Amniotic epithelial cell (primary cell): ENCODE measurements around the gene MCTP2.

ENCODE experiments used
- DNase-seq: peaks from one replicate; pipeline ENCODE4 v3.0.0-alpha.2; 2010; ENCODE audit warnings: low read depth

MCTP2 gene, protein sequence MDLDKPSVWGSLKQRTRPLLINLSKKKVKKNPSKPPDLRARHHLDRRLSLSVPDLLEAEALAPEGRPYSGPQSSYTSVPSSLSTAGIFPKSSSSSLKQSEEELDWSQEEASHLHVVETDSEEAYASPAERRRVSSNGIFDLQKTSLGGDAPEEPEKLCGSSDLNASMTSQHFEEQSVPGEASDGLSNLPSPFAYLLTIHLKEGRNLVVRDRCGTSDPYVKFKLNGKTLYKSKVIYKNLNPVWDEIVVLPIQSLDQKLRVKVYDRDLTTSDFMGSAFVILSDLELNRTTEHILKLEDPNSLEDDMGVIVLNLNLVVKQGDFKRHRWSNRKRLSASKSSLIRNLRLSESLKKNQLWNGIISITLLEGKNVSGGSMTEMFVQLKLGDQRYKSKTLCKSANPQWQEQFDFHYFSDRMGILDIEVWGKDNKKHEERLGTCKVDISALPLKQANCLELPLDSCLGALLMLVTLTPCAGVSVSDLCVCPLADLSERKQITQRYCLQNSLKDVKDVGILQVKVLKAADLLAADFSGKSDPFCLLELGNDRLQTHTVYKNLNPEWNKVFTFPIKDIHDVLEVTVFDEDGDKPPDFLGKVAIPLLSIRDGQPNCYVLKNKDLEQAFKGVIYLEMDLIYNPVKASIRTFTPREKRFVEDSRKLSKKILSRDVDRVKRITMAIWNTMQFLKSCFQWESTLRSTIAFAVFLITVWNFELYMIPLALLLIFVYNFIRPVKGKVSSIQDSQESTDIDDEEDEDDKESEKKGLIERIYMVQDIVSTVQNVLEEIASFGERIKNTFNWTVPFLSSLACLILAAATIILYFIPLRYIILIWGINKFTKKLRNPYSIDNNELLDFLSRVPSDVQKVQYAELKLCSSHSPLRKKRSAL

DNA sequence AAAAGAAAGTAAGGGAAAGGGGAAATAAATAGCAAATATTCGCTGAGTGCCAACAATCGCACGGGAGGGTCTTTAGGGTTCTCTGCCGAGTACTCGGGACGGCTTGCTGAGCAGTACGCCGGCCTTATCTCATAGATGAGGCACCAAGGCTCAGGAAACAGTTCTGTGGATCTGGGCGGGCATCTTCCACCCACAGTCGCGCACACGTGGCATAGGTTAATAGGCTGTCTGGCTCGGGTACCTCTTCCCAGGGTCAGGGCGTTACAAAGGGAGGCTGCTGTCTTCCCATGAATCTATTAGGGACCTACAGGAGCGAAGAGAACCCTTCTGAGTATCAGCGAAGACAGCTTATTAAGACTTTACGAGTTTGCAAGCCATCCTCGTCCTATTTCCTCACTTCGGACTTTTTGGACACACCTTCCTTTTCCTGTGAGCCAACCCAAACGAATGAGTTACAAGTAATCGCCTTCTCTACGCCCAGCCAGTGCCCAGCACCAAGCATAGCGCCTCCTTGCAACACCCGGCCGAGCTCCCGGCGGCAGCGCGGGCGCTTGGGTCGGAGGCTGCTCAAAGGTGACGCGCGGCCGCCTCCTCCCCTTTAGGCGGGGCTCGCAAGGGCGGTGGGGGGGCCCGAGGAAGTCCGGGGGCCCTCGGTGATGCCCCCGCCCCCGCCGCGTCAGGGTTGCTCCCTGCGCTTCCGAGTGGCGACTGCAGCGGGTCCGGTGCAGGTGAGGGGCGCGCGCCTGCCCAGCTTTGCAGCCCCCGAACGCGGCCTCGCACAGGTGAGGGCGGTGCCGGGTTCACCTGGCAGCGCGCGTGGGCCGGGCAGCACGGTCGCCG is at the start of gene MCTP2:
Gene MCTP2, plus strand, starts transcription at position 679 of the 840 bp plus-strand sequence. CDS start 66,705 bp downstream, outside the sequence.
- peak; percentile 92 for DNase-seq

DNA sequence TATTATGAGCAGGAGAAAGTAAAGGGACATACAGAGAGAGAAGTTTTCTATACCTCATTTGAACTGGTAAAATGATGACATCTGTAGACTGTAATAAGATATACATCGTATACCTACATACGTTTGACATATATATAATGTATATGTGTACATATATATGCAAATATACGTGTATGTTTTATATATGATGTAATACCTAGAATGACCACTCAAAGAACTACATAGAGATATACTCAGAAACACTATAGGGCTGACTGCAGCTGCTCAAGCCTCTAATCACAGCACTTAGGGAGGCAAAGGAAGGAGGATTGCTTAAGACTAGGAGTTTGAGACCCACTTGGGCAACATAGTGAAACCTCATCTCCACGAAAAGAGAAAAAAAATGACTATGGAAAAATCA is 48.5 kb upstream of the MCTP2 start:
- no peak for DNase-seq

DNA sequence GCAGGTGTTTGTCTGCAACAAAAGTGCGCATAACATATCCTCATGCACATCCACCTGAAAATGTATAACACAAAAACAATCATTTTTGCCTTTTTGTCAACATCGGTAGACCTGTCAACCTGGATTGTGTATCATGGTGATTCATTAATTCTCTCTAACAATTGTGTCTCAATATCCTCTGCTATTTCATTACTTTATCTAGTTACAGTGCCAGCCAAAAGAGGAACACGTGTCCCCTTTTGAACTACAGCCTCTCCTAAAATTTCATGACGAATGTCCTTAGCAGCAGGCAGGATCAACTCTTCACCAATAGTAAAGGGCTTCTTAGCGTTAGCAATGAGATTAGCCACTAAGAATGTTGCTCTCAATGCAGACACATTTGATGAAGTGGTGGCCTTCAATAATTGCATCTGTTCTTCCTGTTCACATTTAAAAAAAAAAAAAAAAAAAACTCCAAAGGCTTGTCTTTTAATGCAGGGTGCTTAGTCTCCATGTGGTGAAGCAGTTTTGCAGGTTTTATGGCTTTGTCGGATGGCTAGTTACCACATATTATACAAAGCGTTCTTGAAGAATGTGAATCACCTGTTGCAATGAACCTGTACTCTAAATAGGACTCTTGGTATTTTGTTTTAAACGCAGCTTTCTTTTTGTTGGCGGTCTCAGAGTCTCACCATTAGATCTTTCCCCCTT is 45.7 kb upstream of the MCTP2 start:
- no peak for DNase-seq

DNA sequence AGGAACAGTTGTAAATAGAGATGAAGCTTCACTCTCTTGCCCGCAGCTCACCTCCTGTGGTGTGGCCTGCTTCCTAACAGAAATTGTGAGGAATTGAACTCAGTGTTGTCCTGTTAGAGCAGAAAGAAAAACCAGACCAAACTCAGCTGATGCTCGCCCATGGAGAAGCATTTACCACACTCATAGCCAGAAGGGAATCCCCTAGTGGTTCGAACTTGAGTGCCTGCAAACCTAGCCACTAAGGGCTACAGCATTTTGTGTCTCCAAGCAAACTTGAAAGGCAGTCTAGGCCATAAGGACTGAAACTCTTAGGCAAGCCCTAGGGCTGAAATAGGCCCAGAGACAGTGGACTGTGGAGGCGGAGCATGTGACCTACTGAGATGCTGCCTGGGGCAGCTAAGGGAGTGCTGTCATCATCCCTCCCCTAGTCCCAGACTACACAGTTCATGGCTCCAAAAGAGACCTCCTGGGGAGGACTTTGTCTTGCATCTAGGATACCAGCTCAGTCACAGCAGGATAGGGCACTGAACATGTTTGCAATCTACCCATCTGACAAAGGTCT is 44.5 kb upstream of the MCTP2 start:
- no peak for DNase-seq

DNA sequence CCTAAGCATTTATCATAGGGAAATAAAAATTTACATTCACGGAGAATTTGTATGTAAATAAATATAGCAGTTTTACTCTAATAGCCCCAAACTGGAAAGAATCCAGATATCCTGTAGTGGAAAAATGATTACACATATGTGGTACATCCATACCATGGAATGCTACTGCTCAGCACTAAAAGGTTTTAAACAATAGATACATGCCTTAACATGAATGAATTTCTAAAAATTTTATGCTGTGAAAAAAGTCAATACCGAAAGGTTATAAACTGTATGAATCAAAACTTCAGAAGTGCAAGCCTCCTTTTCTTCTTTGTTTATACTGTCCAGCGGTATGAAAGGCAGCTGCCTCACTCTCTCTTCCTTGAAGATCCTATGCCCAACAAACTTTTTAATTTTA is 37.5 kb upstream of the MCTP2 start:
- DNase-seq: no peak

DNA sequence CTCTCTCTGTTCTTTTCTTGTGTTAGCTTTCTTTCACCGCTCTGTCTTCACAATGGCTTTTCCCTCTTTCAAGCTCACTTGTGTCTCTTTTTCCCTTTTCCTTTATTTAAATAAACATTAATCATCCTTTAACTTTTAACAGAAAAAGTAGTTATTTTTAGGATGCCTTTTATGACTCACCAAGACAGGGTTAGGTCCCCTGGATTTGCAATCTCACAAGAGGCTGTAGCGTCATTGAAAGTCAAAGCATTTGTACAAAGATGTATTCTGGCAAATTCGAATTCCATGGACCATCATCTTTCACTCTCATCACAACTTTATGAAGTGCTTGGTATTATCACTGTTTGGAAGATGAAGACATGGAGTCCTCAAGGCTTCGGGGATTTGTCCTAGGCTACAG is 34.8 kb upstream of the MCTP2 start:
- DNase-seq: peak; percentile 11

DNA sequence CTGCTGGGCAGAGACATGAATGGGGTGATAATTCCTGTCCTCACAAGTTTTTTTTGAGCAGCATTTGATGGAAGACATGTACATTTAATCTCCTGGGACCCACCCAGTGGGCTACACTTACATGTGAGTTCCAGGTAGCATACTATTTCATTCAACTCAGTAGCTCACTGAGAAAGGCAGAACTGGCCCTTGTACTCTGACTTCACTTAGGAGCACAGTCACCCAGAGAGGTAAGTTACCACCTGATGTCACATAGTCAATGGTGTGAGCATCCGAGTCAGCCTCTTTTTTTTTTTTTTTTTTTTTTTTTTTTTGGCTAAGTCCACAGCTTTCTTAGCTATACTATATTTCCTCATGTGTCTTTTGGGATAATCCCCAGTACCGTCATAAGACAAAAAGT is 32.7 kb upstream of the MCTP2 start:
- DNase-seq: no peak

DNA sequence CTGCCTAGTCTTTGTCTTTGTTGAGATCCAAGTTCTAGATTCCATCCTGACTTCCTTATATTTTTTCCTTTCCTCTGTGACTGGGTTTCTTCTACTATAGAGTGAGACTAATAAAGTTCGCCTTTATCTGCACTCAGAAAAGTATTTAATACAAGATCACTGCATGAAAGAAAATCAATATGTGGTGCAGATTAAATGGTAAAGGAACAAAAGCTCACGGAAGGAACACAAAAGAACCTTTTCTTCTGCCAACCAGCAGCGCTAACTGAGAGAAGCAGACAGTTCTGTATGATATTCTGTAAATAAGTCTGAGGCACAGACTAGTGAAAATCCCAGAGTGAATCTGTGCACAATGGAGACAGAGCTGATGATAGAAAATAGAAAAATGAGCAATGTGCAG is 31.6 kb upstream of the MCTP2 start:
- no peak for DNase-seq

DNA sequence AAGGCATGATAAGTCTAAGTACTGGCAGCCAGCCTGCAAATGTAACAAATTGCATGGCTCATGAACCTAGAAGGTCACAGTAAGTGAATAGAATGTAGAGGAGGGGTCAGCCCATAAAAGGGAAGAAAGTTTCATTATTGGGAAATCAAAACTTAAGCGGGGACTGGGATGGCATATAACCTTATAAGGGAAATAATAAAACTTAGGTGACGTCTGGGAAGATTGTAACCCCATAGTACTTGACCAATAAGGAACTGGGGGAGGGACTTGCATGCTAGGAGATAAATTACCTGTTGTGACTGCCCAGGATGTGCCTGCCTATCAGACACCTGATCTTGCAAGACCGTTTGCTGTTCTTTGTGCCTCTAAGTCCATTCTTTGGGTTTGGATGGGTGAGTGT is 28.1 kb upstream of the MCTP2 start:
- no peak for DNase-seq

DNA sequence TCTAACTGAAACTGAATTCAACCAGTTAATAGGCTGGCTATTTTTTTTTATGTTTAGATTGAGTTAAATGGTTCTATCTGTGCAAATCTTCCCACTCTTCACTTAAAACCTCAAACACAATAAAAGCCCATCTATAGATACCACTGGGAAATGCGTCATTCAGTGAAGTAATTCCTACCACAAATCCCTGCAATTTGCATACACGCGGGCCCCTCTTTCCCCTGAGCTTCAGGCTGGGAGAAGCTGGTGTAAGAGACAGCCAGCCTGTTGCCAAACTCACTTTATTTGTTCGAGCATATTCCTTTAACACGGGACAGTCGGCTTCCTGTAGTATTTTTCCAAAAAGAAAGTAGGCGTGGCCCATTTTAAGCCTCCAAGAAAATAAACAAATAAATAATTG is 26.0 kb upstream of the MCTP2 start:
- peak; percentile 91 for DNase-seq

DNA sequence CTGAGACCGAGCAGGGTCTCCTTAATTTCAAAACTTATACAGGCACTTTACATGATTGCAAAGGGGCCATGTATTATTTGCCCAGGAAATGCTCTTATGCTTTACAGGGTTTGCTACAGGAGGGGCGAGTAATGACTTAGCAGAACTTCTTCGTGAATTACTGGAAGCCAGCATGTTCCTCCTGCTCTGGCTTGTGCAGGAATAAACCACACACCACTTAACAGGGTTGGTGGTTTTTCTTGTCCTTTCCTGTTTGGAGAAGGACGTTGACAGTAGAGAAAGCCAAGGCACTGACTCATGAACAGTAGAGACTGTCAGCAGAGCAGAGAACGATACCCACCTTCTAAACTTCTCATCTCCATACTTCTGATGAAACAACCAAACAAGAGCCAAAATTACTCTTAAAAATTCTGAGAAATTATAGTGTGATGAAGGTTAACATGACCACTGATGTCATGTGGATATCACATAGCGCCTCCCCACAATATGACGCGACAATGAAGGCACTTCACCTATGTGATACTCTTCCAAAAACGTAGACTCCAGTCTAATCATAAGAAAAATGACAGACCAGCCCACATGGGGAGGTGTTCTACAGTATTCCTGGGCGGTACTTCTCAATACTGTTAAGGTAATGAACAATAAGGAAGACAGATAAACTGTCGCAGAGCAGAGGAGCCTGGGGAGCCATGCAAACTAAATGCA is 24.7 kb upstream of the MCTP2 start:
- DNase-seq: peak; percentile 86

DNA sequence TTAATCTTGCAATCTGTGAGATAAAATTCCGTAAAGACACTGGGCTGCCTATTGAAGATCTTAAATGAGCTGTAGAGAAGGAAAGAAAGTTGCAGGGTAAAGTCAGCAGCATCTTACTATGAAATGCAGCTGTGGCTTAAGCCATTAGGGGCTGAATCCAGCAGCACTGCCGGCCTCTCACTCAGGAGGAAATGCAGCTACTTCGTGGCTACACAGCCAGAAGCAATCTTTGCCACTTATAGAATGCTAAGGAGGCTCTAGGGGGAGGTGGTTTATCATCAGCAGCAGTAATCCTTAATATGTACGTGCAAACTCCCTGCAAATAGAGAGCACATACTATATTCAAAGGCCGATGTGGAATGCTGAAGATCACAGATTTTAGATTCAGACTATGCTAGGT is 19.1 kb upstream of the MCTP2 start:
- DNase-seq: no peak

DNA sequence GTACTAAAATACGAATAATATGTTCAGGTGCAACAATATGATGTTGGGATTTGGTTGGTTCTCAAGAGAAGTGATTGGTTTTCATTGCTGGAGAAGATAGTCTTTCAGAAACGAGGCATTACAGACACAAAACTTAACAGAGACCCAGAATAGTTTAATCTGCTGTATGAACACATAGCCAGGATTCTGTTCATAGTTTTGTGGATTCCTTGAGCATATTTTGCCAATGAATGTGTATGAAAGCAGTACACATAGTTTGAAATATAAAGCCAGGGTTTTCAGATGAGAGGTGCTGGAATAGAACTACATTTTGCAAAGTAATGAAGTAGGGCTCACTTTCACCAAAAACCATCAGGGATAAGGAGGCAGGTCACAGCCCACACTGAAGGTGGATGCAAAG is 5.7 kb upstream of the MCTP2 start:
- peak; percentile 59 for DNase-seq

DNA sequence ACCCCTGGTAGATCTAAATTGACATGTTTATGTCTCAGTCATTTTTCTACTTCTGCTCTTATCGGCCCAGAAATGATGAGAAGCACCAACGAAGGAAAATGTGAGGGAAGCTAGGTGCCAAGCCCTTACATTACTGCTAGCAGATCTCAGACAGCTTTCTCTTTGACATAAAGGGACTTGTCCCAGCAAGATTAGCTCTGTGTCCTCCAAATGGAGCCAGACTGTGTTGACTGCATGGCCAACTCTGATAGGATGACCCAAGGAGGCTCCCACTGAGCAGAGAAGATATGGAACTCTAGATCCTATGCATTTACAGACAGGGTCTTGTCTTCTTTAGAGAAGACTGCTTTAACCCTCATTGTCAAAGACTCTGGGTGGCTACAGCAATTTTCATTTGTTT is 2.8 kb upstream of the MCTP2 start:
- DNase-seq: no peak

DNA sequence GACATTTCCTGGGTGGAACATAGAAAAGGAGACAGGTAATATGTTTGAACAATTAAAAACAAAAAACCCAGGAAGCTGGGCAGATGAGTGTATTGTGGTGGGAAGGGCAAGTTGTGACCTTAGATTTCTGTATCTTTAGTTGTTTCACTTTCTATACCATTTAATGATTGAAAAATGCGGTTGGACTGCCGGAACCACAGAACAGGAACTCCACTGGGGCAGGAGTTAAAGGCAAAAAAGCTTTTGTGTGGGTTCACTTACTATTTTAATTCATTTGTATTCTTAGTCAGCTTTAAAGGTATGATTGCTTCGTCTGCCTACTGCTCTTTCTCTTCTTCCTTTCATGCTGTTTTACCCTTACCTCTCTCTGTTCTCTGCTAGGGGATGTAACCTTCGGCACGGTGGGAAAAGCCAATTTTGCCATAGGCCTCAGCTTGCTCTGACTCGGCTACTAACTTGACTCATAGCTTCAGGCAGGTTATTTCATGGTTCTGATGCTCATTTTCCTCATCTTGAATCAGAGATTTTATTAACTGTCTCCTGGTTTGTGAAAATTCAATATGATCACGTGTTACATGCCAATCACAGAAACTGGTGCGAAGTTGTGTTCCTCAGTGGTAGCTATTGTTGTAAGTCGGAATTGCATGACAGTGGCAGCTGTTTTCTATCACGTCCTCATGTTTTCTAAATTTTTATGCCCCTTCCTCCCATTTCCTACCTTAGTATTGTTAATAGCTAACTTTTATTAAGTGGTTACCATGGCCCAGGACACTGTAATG is 1.6 kb upstream of the MCTP2 start:
- DNase-seq: no peak

DNA sequence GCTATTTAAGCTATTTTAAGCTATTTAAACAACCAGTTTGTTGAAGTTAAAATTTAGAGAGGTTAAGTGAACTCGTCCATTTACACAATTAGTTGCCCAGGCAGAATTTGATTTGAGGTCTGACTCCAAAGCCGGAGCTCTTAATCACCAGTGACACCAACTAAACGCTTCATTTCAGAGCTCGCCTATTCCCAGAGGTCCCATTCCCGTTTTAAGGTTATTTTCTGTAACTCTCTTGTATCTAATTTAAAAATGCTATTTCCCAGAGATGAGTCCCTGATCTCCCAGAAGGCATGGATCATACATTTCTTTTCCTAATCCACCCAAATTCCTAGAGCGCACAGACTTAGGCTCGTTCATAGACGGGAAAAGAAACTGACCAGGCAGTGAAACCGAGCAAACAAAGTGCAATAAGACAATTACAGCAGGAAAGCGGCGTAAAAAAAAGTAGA is 904 bp upstream of the MCTP2 start:
- DNase-seq: peak; percentile 62

DNA sequence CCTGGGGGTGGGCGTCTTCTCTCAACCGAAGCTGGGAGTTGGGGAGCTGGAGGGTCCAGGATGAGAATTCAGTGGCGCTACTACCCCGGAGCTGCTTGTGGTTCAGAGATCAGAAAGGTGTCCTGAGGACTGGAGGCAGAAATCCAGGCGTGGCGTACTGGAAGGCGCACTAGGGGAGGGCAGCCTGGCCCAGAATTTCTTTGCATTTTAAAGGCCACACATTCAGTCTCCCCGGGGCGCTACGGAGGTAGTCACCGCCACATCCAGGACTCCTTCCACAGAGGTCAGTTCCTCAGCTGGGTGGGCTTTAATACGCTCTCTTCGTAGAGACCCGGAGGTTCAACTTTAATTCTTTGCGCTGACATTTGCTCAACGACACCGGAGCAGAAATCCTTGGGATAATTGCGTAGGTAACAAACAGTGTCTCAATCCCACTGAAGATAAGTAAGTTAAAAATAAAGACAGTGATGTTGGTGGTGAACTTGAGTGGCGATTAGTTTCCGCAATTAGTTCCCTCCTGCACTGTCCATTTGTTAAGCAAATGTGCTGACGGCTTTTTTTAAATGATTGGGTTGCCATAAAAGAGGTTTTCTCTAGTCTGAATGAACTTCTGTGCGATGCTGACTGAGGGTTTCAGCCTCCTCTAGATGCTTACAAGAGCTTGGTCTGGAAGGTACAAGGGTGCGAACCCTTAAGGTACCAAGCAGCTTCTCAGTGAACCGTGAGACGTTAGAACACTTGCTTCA is 535 bp downstream of the MCTP2 start:
- peak; percentile 28 for DNase-seq

DNA sequence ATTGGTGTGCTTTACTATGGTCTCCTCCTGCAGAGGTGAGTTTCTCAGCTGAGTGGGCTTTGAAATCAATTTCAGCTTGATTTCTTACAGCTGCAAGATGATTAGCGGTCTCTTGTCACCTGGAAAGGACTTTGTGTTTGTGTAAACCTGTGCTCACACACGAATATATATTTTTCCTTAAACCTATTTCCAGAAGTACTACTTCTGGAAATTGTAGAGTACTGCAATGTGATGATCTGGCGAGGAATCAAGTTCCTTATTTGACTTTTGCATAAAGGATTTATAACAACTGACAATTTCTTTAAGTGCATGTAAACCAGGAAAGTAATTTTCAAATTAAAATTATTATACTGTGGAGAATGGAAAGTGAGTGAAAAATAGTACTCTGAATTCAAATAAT is 2.1 kb downstream of the MCTP2 start:
- DNase-seq: no peak

DNA sequence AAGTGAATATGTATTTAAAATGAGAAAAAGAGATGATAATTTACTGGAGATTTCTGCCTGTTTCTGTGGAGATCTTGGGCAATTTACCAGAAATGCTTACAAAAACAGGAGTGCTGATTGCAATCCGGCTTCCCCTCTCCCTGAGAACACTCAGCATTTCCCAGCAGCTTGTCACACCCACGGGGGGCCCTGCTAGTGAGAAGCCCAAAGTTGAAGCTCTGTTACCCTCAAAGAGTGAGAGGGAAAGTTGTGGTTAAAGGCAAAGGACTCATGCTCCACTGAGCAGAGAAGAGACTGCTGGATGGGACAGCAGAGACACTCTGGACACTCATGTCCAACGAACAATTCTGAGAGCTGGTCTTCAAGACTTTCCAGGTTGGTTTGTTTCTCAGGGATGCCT is 2.9 kb downstream of the MCTP2 start:
- peak; percentile 70 for DNase-seq
